Uterus (tissue), 2 donors: Measurements from ENCODE around the gene ZBTB7C.

ENCODE experiments used
- POLR2A ChIP-seq, 2 donors: fragments of 450-650 bp; IDR thresholded peaks; one replicate each; pipeline ENCODE4 v1.6.1; 2016; ENCODE audit warnings: antibody characterized with exemption in 2 of 2, mild to moderate bottlenecking in 1 of 2, moderate library complexity in 1 of 2
- TF ChIP-seq, protein P1 (sequence below), 4 experiments: fragments of 200-600 bp in 2 of 4; fragments of 450-650 bp in 2 of 4; sonication (generic) in 2 of 4; IDR thresholded peaks; one replicate each; pipeline ENCODE4 v1.5.1; 2016 to 2019; ENCODE audit warnings: antibody characterized with exemption in 4 of 4, mild to moderate bottlenecking in 2 of 4, moderate library complexity in 1 of 4

DNA sequence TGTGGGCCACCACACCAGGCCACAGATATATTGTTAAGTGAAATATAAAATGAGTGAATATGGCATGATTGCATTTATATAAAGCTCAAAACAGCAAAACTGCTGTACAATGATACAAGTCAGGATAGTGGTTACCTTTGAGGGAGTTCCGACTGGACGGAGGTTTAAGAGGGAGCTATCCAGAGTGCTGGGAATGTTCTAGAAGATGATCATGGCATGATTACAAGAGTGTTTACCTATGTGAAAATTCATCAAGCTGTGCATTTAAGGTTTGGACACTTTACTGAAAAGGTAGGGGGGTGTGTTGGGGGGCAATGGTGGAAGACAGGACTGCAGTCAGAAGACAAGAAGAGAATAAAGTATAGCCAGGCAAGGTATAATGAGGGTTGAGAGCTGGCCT is 201.4 kb downstream of the ZBTB7C start:
- TF ChIP-seq, protein P1, sequence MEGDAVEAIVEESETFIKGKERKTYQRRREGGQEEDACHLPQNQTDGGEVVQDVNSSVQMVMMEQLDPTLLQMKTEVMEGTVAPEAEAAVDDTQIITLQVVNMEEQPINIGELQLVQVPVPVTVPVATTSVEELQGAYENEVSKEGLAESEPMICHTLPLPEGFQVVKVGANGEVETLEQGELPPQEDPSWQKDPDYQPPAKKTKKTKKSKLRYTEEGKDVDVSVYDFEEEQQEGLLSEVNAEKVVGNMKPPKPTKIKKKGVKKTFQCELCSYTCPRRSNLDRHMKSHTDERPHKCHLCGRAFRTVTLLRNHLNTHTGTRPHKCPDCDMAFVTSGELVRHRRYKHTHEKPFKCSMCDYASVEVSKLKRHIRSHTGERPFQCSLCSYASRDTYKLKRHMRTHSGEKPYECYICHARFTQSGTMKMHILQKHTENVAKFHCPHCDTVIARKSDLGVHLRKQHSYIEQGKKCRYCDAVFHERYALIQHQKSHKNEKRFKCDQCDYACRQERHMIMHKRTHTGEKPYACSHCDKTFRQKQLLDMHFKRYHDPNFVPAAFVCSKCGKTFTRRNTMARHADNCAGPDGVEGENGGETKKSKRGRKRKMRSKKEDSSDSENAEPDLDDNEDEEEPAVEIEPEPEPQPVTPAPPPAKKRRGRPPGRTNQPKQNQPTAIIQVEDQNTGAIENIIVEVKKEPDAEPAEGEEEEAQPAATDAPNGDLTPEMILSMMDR (IDR thresholded peaks at IDR 0.05), result no peak
- TF ChIP-seq POLR2A (IDR thresholded peaks at IDR 0.05), result no peak
